Pancreas (tissue), 10 donors: ENCODE measurements around the gene RAB26. TPM values are rescaled to one million over a fixed set of nuclear protein-coding genes. Genes with fewer than 3 reads are reported as not detected.

Experiments
- ATAC-seq, 4 donors: fragments of 200-7000 bp; cut with Tn5 transposase; one replicate each; pipeline versions ENCODE4 v1.8.0 to v1.9.1; 2020; ENCODE audit warnings: mild to moderate bottlenecking in 4 of 4, moderate library complexity in 4 of 4
- DNase-seq, 6 donors: peaks; one replicate each; pipeline ENCODE4 v3.0.0-alpha.2; 2020
- FAIRE-seq: peaks from 2 replicates; lab custom pipeline; 2012; peaks lifted over from hg19 to GRCh38; lab: Jason Lieb, UNC
- H3K27ac ChIP-seq, 4 donors: fragments of 200-600 bp; sonication (generic); 1 replicate in 3 of 4; 2 replicates in 1 of 4; pipeline versions ENCODE4 v1.5.0 to v1.8.0; 2020
- H3K27me3 ChIP-seq, 4 donors: fragments of 200-600 bp; one replicate each; pipeline ENCODE4 v1.8.0; 2021
- H3K36me3 ChIP-seq, 3 donors: fragments of 200-600 bp; sonication (generic) in 1 of 3; one replicate each; pipeline versions ENCODE4 v1.5.0 to v1.8.0; 2020 to 2021
- H3K4me1 ChIP-seq, 3 donors: fragments of 200-600 bp; one replicate each; pipeline ENCODE4 v1.8.0; 2021
- H3K4me3 ChIP-seq, 4 donors: fragments of 200-600 bp; sonication (generic) in 2 of 4; one replicate each; pipeline versions ENCODE4 v1.5.0 to v1.8.0; 2020 to 2021
- H3K9me3 ChIP-seq, 4 donors: fragments of 200-600 bp; one replicate each; pipeline ENCODE4 v1.8.0; 2021
- CTCF ChIP-seq, 4 donors: fragments of 200-600 bp; sonication (generic) in 3 of 4; IDR thresholded peaks; one replicate each; pipeline versions ENCODE4 v1.5.0 to v1.8.0; 2021; ENCODE audit warnings: antibody characterized with exemption in 4 of 4
- WGBS, 2 donors: extraction: QIAGEN DNeasy Blood & Tissue Kit; methylation state at CpG; one replicate each; pipeline ENCODE4 v1.1.7; 2013; 5-methylcytosine and 5-hydroxymethylcytosine counted together
- intact Hi-C, 3 donors: fragments of 100-400 bp; cut with DNase I; formaldehyde crosslinking; loops; one replicate each; pipeline versions ENCODE4 v1.11.1 to v1.14.2; 2022
- polyA plus RNA-seq, 2 donors: library from polyadenylated mRNA; stranded (reverse); fragments of 200-250 nt; gene quantifications; one replicate each; pipeline ENCODE4 v1.2.3, GENCODE V29; 2013
- total RNA-seq, 6 donors: library from RNA; stranded (reverse); fragmentation: NEBNext Ultra II Directional in 4 of 6; extraction: Animal tissue kit (Norgen Biotek cat#: 25700) in 4 of 6; gene quantifications; one replicate each; pipeline versions ENCODE4 v1.2.1 to v1.2.4, GENCODE V29; 2021 to 2023
- donor health status: healthy with polysubstance abuse.
- donor health status: DM: no; HTN: no; CAD: no; lungs with moderate emphysema.
- donor health status: DM: no; HTN: no; CAD: no.
- donor health status: control.
- donor health status: control.
- donor health status: Bipolar disorder and iron deficiency.
- donor health status: DM: yes; HTN: yes; CAD: no.
- donor health status: DM: no; HTN: no; CAD: no.
- donor health status: DM: no; HTN: no; CAD: no.
- donor health status: DM: yes; HTN: yes; CAD: no.

The RAB26 gene
- total and polyA plus RNA-seq, 8 donors: 19.2 to 255 (median 33.6) TPM

DNA sequence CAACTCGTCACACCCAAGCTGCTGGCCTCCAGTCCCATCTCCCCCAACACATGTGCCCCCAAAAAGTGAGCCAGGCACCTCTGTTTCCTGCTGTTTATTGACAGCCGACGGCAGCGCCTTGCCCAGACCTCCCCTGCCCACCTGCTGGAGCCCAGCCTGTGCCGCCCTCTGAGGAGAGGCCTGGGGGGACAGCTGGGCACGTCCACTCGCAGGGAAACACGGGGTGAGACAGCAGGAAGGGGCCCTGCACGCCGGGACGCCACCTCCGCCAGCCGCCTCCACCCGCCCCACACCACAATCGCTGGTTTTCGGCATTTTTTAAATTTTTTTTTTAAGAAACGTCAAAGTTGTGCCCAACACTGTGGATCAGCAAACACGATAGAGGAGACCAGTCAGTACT is 28.7 kb downstream of the RAB26 start:
- no peak for FAIRE-seq
- no peak for DNase-seq
- no peaks in the 10 kb centered on the region for H3K4me1 ChIP-seq
- no peak overlapping the region for H3K27ac ChIP-seq
- H3K9me3 ChIP-seq: no peaks in the 10 kb centered on the region
- no peak for TF ChIP-seq CTCF (IDR thresholded peaks at IDR 0.05)
- no peak overlapping the region for H3K4me3 ChIP-seq
- intact Hi-C loops: loop anchor here in 1 of 3 donors (2.0 kb wide), 1 partner anchor 16 kb away; no protein-coding TSS in a partner anchor
- no peaks in the 10 kb centered on the region for H3K27me3 ChIP-seq
- no peak for ATAC-seq
- WGBS, 2 donors: 92 to 95% methylated on average over 18 of the region's 18 CpGs
- H3K36me3 ChIP-seq: peaks cover 0 to 33% (median 19%) of the 10 kb centered on the region in 3 donors

DNA sequence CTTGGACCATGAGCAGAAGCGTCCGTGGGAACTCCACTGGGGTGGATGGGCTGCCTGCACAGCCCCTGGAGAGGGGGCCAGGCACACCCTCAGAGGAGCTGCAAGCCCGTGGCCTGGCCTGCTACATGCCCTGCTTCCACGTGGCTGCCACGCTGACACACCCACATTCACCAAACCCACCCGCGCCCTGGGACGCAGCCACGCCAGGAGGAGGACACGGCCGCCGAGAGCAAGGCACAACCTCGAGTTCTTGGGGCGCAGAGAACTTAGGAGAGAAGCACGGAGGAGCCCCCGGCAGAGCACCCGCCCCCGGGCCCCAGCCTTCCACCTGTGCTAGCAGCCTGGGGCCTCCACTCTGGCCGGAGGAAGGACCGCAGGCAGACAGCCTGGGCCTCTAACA is 29.1 kb downstream of the RAB26 start:
- no peak overlapping the region for H3K27ac ChIP-seq
- no peaks in the 10 kb centered on the region for H3K4me1 ChIP-seq
- no peak for DNase-seq
- intact Hi-C loops: loop anchor here in 1 of 3 donors (2.0 kb wide), 1 partner anchor 17 kb away; no protein-coding TSS in a partner anchor
- WGBS, 2 donors: 94 to 96% methylated on average over 20 of the region's 20 CpGs
- no peaks in the 10 kb centered on the region for H3K27me3 ChIP-seq
- H3K4me3 ChIP-seq: no peak overlapping the region
- FAIRE-seq: no peak
- H3K9me3 ChIP-seq: no peaks in the 10 kb centered on the region
- ATAC-seq: no peak
- no peak for TF ChIP-seq CTCF (IDR thresholded peaks at IDR 0.05)
- peaks cover 0 to 33% (median 19%) of the 10 kb centered on the region in 3 donors for H3K36me3 ChIP-seq

- intact Hi-C loops: no loop called here
- FAIRE-seq (no peak), DNase-seq (no peak), ATAC-seq (peak in 2 of 4 donors; percentile 34 to 58)
- Histone ChIP-seq H3K36me3 (peaks cover 0 to 26% (median 19%) of the 10 kb centered on the region in 3 donors), H3K9me3 (no peaks in the 10 kb centered on the region), H3K27ac (no peak overlapping the region), H3K4me3 (no peak overlapping the region), H3K27me3 (no peaks in the 10 kb centered on the region), H3K4me1 (no peaks in the 10 kb centered on the region)
- 31 to 37% methylated on average over 58 to 106 of the region's 106 CpGs for WGBS, 2 donors
- TF ChIP-seq CTCF (IDR thresholded peaks at IDR 0.05): no peak
Observed at GRCh38 chr16:2178321-2179106, 30.1 kb downstream of the RAB26 start.

DNA sequence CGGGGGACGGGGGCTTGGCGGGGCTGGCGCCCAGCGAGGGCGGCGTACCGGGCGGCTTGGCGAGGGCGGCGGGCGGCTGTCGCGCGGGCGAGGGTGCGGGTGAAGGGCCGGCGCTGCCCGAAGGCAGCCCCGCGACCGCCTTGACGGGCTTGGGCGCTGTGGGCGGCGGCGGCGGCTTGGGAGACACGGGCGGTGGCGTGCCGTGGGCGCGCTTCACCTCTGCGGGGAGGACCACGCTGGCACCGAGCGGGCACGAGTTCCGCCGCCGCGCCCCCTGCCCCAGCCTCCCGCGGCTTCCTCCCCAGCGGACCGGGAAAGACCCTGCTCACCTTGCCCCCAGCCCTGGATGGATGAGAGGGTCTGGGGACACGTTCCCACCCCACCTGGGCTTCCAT is 30.7 kb downstream of the RAB26 start:
- Histone ChIP-seq H3K4me1 (no peaks in the 10 kb centered on the region), H3K9me3 (no peaks in the 10 kb centered on the region), H3K4me3 (no peak overlapping the region), H3K27ac (no peak overlapping the region), H3K36me3 (peaks cover 0 to 20% (median 16%) of the 10 kb centered on the region in 3 donors), H3K27me3 (no peaks in the 10 kb centered on the region)
- intact Hi-C loops: no loop called here
- TF ChIP-seq CTCF (IDR thresholded peaks at IDR 0.05): no peak
- no peak for ATAC-seq
- 49 to 62% methylated on average over 20 to 50 of the region's 50 CpGs for WGBS, 2 donors
- no peak for FAIRE-seq
- DNase-seq: no peak

DNA sequence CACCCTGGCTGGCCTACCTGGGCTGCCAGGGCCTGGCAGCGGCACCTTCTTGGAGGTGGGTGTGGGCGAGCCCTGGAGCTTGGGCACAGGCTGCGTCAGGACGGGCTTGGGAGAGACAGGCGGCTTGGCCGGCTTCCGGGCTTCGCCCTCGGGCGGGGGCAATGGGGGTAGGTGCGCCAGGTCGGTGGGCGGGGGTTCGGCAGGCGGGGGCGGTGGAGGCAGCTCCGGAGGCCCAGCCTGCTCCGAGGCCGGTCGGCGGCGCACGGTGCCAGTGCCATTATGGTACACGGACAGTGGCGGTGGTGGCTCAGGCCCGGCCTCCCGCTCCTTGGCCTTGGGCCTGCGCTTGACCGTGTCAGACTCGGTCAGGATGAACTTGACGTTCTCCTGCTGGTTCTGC is 31.2 kb downstream of the RAB26 start:
- Histone ChIP-seq H3K4me3 (no peak overlapping the region), H3K27me3 (no peaks in the 10 kb centered on the region), H3K36me3 (peaks cover 0 to 16% (median 11%) of the 10 kb centered on the region in 3 donors), H3K27ac (no peak overlapping the region), H3K9me3 (no peaks in the 10 kb centered on the region), H3K4me1 (no peaks in the 10 kb centered on the region)
- no peak for TF ChIP-seq CTCF (IDR thresholded peaks at IDR 0.05)
- DNase-seq: no peak
- ATAC-seq: no peak
- no peak for FAIRE-seq
- intact Hi-C loops: no loop called here
- WGBS, 2 donors: 95 to 96% methylated on average over 15 to 31 of the region's 31 CpGs
